AG09319 (cell line): ENCODE measurements around the gene ASMT.
"Not testable (repeated sequence)": the region's sequence is repeated elsewhere in the genome, so short reads cannot be mapped to it uniquely, and the experiment has no call there.

Experiments
- DNase-seq: peaks from one replicate; pipeline ENCODE4 v3.0.0-alpha.2; 2010; ENCODE audit warnings: low read depth; ENCODE audit errors: extremely low read depth
- TF ChIP-seq, protein P1 (sequence below): IDR thresholded peaks from 2 replicates; pipeline ENCODE4 v1.5.1; 2011; ENCODE audit warnings: low read depth, mild to moderate bottlenecking, inconsistent platforms, low read length, moderate library complexity

The ASMT gene, protein sequence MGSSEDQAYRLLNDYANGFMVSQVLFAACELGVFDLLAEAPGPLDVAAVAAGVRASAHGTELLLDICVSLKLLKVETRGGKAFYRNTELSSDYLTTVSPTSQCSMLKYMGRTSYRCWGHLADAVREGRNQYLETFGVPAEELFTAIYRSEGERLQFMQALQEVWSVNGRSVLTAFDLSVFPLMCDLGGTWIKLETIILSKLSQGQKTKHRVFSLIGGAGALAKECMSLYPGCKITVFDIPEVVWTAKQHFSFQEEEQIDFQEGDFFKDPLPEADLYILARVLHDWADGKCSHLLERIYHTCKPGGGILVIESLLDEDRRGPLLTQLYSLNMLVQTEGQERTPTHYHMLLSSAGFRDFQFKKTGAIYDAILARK

DNA sequence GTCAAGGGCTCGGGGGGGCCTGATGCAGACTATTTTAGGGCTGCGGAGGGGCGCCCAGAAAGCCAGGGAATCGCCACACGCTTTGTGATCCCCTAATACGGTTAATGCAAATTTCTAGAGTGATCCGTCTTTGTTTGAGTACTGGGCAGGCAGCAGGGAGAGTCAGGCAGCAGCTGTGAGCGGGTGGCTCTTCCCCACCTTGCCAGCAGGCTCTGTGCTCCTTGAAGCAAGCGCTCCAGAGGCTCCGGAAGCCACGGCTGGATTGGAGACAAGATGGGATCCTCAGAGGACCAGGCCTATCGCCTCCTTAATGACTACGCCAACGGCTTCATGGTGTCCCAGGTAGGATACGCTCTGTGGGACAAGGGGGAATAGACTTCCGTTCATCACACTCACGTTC is at the start of gene ASMT:
TSS of gene ASMT (plus strand) at position 133 of the 400 bp plus-strand sequence. CDS start at position 274, 141 bp downstream.
- TF ChIP-seq, protein P1, sequence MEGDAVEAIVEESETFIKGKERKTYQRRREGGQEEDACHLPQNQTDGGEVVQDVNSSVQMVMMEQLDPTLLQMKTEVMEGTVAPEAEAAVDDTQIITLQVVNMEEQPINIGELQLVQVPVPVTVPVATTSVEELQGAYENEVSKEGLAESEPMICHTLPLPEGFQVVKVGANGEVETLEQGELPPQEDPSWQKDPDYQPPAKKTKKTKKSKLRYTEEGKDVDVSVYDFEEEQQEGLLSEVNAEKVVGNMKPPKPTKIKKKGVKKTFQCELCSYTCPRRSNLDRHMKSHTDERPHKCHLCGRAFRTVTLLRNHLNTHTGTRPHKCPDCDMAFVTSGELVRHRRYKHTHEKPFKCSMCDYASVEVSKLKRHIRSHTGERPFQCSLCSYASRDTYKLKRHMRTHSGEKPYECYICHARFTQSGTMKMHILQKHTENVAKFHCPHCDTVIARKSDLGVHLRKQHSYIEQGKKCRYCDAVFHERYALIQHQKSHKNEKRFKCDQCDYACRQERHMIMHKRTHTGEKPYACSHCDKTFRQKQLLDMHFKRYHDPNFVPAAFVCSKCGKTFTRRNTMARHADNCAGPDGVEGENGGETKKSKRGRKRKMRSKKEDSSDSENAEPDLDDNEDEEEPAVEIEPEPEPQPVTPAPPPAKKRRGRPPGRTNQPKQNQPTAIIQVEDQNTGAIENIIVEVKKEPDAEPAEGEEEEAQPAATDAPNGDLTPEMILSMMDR = no peak
- DNase-seq = no peak

DNA sequence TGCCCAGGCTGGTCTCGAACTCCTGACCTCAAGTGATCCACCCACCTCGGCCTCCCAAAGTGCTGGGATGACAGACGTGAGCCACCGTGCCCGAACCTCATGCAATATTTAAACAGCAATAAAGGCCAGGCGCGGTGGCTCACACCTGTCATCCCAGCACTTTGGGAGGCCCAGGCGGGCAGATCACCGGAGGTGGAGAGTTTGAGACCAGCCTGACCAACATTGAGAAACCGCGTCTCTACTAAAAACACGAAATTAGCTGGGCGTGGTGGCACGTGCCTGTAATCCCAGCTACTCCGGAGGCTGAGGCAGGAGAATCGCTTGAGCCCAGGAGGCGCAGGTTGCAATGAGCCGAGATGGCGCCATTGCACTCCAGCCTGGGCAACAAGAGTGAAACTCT is 40.7 kb upstream of the ASMT start:
- not testable (repeated sequence) for DNase-seq

DNA sequence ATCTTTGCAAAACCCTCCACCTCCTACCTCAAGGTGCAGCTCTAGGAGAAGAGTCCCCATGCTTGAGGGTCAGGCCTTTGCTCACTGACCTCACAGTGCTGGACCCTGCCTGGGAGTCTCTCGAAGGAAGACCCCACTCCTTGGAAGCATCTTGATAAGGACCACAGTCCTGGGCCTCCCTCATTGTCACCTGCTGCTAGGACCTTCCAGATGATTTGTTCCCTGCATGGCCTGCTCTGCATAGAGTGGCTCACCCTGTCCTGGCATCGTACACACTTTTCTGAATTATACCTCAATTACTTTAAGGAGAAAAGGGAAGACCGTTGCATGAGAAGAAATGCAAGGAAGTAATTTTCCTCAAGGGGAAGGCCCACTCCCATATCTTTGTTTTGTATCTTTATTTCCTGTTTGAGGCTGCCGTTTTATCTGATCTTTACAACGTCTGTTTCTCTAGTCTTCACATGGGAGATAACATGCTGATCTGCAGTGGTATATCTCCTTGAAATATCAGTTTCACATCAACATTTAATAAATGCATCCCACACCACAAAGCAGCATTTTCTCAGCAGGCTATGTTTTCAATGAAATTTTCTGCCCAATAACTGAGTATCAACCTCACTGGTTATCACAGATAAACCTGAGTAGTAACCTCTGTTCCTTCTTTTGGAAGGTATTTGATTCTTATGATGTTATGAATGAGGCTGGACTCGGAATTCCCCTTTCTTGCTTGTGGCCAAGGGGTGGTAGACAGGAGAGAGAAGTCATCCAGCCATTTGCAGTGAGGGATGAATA is 38.5 kb upstream of the ASMT start:
- TF ChIP-seq, protein P1 = no peak
- DNase-seq = no peak

DNA sequence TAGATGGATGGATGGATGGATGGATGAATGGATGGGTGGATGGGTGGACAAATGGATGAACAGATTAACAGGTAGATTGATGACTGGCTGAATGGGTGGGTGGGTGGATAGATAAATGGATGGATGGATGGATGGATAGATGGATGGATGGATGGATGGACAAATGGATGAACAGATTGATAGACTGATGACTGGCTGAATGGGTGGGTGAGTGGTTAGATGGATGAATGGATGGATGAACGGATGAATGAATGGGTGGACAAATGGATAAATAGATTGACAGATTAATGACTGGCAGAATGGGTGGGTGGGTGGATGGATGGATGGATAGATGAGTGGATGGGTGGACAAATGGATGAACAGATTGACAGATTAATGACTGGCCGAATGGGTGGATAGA is 37.0 kb upstream of the ASMT start:
- no peak for DNase-seq
- TF ChIP-seq, protein P1 = no peak

DNA sequence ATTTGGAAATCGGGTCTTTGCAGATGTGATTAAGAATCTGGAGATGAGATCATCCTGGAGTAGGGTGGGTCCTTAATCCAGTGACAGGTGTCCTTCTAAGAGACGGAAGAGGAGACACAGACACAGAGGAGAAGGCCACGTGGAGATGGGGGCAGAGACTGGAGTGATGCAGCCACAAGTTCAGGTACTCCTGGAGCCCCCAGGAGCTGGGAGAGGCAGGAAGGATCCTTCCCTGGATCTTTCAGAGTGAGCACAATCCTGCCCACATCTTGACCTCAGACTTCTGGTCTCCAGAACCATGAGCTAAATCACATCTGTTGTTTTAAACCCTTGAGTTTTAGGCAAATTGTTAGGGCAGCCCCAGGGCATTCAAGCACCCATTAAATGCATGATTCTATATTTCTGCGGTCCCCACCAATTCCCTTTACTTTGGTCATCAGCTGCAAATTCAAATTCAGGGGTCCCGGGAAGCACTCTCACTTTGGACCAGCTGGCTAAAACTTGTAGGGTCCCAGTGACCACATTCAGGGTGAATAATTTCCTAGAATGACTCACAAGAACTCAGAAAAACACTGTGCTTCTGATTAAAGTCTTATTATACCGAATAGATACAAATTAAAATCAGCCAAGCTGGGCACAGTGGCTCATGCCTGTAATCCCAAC is 36.2 kb upstream of the ASMT start:
- TF ChIP-seq, protein P1 = no peak
- DNase-seq = no peak

DNA sequence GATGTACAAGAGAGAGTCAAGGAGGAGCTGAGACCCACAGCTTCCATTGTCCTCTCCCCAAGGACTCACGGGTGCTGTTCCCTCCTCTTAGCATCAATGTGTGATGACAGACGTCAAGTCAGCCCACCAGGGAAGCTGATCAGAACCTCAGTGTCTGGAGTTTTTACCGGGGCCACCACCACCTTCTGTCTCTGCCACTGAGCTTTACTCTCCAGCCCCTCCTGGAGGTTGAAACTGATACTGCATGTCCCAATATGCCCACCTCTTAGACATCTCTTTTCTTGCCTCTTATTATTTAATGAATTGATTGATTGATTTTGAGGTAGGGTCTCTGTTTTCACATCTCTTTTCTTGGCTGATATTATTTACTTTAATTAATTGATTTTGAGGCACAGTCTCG is 33.7 kb upstream of the ASMT start:
- TF ChIP-seq, protein P1 = peak; percentile 55
- no peak for DNase-seq

DNA sequence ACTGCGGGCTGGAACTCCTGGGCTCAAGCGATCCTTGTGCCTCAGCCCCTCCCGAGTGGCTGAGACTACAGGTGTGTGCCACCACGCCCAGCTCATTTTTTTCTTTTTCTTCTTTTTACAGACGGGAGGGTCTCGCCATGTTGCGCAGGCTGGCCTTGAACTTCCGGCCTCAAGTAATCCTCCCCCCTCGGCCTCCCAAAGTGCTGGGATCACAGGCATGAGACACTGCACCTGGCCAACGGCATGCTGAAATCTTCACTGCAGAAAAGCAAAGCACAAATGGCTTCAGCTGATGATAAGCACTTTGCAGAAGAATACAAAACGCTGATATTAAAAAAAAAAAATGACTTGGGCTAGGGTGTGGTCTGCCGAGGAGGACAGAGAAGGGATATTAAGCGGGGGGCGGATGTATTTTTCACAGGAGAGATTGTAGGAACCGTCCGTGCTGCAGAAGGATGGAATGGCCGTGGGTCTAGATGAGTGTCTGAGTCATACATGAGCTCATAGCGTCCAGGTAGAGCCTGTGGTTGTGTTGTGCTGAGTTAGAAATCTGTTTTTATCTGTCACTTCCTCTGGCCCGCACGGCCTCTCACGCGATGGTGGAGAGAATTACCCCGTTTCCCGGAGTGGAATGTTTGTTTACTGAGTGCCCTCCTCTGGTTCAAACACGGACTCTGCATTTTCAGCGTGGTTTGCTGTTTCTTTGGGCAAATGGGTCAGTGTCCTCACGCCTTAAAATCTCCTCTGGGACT is 32.0 kb upstream of the ASMT start:
- TF ChIP-seq, protein P1 = no peak
- no peak for DNase-seq
